ENCODE results near the gene NELFB.
A peak's percentile ranks its signal among the peaks of the same experiment; 100 is the strongest.
"Not testable (repeated sequence)": the region's sequence is repeated elsewhere in the genome, so short reads cannot be mapped to it uniquely, and the experiment has no call there.

Gene NELFB

DNA sequence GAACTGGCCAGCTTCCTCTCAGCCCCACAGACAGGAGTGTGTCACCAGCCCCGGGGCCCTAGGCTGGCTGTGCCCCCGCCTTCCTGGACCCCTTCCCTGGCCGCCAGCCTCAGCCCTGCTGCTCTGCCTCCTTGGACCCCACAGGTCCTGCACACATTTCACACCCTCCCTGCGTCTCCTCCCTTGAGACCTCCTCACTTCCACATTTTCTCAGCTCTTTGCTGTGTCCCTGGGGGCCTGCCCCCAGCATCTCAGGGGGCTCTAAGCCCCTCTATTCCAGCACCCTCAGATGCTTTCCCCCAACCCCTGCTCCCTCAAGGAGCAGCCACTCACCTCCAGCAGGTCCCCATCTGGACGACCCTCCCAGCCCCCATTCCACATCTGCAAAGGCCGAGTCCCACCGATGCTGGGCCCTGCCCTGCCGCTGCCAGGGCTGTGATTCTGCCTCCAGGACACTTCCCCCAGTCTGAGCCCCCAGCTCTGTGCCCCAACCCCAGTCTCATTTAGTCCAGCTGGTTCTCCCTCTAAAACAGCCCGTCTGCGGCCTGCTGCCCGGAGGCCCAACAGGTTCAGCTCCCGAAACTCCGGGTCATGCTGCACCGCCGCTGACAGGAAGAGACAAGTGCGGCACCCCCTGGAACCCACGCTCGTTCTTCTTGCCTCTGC lies 20.2 kb upstream of the NELFB start:
- no peak for DNase-seq (ENCODE audit: low read depth, low spot score)

DNA sequence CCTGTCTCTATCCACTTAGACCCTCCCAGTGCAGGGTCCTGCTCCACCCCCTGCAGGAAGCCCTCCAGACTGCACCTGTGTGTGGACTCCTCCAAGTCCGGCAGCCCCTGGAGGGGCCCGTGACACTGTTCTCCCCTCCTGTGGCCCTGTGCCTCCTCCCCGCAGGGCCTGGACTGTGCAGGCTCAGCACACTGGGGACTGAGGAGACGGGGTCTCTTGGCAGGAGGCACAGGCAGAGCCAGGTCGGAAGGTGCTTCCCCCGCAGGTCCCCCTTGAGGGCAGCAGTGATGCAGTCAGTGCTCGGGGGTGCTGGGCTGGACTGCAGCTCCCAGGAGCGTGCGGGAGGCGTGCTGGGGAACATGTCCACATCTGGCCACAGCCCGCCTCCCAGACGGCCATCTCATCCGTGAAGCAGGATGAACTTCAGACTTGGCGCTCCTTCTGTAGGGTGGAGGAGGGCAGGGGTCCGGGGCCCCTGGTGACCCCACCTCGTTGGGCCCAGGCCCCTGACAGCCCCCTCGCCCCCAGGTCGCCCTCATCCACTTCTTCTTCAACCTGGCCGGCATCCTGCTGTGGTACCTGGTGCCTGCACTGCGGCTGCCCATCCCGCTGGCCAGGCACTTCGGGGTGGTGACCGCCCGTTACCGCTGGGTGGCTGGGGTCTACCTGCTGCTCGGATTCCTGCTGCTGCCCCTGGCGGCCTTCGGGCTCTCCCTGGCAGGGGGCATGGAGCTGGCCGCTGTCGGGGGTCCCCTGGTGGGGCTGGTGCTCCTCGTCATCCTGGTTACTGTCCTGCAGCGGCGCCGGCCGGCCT lies 19.5 kb upstream of the NELFB start:
- DNase-seq (ENCODE audit: low read depth, low spot score) = no peak

DNA sequence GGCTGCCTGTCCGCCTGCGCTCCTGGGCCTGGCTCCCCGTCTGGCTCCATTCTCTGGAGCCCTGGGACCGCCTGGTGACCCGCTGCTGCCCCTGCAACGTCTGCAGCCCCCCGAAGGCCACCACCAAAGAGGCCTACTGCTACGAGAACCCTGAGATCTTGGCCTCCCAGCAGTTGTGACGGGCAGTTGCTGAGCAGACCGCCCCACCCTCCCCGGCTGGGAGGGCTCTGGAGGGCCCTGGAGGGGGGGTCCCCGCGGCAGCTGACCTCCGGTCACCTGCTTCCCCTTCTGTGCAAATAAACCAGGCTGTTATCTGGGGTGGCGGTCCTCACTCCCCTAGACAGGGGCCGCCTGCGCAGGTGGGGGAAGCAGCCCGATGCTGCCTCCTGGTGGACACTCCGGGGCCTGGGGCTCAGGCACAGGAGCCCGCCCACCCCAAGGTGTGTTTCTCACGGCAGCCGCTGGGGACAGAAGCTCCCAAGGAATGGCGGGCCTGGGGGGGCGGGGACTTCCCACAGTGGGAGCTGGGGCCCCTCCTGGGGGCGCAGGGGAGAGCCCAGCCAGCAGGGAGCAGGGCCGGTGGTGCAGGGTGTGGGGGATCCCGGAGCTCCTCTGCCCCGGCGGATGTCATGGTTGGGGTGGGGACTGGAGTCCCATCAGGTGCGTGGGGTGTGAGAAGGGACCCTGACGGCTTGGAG lies 18.7 kb upstream of the NELFB start:
- peak; percentile 91 for DNase-seq (ENCODE audit: low read depth, low spot score)

DNA sequence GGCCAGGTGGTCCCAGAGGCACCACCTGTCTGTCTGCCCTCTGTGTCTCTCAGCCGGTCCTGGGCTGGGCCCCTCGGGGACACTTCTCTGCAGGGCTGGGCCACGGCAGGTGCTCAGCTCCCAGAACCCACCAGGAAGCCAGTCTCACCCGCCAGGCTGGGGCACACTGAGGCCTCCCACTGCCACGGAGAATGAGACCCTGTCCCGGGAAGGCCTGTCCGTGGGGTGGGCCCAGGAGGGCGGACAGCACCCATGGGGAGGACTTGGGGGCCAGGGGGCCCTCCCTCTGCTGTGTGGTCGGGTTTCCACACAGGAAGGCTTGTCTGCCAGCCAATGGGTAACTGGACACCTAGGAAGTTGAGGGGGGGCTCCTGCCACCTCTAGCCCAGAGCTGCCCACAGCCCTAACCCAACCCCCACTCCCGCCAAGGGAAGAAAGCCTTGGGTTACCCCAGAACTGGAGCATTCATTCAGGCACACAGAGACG lies 18.1 kb upstream of the NELFB start:
- no peak for DNase-seq (ENCODE audit: low read depth, low spot score)

- no peak for DNase-seq (ENCODE audit: low read depth, low spot score)
Observed at GRCh38 chr9:137237759-137238726, 17.1 kb upstream of the NELFB start.

- DNase-seq (ENCODE audit: low read depth, low spot score) = not testable (repeated sequence)
Observed at GRCh38 chr9:137239541-137240200, 15.5 kb upstream of the NELFB start.

- peak; percentile 46 for DNase-seq (ENCODE audit: low read depth, low spot score)
Observed at GRCh38 chr9:137240318-137240840, 14.7 kb upstream of the NELFB start.

DNA sequence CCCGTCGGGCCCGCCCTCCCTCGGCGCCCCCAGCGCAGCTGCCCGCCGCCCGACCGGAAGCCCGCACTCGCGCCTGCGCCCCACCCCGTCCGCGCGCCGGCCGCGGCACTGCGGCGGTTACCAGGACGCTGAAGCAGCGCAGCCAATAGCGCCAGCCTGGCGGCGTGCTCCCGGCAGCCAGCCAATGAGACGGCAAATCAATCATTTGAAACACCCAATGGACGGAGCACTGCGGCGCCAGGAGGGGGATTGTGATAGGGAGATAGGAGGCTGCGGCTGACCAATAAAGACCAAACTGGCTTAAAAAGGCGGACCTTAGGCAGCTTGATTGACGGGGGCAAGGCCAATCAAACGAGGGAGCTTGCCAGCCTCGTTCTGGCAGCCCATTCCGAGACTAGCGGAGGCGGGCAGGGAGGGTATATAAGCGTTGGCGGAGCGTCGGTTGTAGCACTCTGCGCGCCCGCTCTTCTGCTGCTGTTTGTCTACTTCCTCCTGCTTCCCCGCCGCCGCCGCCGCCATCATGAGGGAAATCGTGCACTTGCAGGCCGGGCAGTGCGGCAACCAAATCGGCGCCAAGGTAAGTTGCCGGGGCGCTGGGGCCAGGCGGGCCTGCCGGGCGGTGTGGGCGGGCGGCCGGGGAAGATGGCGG lies 14.2 kb upstream of the NELFB start, which contains the start of gene TUBB4B:
TSS of gene TUBB4B (plus strand) at position 447 of the 649 bp plus-strand sequence. CDS start at position 521, 74 bp downstream.
- peak; percentile 90 for DNase-seq (ENCODE audit: low read depth, low spot score)

DNA sequence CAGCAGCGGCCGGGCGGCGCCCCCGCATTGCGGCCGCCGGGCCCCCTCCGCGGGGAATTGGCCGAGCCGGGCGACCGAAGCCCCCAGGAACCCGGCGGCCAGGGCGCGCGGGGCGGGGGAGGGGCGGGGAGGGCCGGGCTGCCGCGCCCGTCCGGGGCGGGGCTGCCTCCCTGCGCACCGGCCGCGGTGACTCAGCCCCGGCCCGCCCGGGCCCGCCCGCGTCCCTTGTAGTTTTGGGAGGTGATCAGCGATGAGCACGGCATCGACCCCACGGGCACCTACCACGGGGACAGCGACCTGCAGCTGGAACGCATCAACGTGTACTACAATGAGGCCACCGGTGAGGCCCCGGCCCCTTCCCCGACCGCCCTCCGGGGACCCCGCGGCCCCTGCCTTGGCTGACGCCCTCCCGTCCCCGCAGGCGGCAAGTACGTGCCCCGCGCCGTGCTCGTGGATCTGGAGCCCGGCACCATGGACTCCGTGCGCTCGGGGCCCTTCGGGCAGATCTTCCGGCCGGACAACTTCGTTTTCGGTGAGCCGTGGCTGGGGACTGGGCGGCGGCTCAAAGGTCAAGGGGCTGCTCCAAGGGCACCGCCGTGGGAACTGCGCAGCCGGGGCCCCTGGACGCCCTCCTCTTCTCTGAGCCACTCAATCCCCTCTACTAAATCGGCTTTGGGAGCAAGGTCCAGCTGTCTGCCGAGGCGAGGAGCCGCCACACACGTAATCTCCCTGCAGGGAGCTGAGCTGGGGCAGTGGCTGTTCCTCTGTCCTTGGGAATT lies 13.4 kb upstream of the NELFB start:
- peak; percentile 42 for DNase-seq (ENCODE audit: low read depth, low spot score)

DNA sequence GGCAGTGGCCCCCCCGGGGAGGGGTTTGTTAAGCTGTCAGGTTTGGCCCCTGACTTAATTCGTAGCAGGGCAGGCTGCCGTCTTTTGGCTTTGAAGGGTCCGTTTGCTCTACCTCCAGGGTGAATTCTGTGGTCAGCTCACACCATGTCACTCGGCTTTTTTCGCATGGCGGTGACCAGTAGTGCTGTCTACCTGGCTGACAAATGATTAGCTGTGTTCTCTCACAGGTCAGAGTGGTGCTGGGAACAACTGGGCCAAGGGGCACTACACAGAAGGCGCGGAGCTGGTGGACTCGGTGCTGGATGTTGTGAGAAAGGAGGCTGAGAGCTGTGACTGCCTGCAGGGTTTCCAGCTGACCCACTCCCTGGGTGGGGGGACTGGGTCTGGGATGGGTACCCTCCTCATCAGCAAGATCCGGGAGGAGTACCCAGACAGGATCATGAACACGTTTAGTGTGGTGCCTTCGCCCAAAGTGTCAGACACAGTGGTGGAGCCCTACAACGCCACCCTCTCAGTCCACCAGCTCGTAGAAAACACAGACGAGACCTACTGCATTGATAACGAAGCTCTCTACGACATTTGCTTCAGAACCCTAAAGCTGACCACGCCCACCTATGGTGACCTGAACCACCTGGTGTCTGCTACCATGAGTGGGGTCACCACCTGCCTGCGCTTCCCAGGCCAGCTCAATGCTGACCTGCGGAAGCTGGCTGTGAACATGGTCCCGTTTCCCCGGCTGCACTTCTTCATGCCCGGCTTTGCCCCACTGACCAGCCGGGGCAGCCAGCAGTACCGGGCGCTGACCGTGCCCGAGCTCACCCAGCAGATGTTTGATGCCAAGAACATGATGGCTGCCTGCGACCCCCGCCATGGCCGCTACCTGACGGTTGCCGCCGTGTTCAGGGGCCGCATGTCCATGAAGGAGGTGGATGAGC lies 12.6 kb upstream of the NELFB start:
- DNase-seq (ENCODE audit: low read depth, low spot score) = no peak

DNA sequence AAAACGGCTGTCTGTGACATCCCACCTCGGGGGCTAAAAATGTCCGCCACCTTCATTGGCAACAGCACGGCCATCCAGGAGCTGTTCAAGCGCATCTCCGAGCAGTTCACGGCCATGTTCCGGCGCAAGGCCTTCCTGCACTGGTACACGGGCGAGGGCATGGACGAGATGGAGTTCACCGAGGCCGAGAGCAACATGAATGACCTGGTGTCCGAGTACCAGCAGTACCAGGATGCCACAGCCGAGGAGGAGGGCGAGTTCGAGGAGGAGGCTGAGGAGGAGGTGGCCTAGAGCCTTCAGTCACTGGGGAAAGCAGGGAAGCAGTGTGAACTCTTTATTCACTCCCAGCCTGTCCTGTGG lies 11.9 kb upstream of the NELFB start:
- not testable (repeated sequence) for DNase-seq (ENCODE audit: low read depth, low spot score)

GRCh38 chr9:137243626-137244485 lies 11.3 kb upstream of the NELFB start:
- DNase-seq (ENCODE audit: low read depth, low spot score) = no peak

GRCh38 chr9:137244486-137245449 lies 10.4 kb upstream of the NELFB start:
- DNase-seq (ENCODE audit: low read depth, low spot score) = no peak

DNA sequence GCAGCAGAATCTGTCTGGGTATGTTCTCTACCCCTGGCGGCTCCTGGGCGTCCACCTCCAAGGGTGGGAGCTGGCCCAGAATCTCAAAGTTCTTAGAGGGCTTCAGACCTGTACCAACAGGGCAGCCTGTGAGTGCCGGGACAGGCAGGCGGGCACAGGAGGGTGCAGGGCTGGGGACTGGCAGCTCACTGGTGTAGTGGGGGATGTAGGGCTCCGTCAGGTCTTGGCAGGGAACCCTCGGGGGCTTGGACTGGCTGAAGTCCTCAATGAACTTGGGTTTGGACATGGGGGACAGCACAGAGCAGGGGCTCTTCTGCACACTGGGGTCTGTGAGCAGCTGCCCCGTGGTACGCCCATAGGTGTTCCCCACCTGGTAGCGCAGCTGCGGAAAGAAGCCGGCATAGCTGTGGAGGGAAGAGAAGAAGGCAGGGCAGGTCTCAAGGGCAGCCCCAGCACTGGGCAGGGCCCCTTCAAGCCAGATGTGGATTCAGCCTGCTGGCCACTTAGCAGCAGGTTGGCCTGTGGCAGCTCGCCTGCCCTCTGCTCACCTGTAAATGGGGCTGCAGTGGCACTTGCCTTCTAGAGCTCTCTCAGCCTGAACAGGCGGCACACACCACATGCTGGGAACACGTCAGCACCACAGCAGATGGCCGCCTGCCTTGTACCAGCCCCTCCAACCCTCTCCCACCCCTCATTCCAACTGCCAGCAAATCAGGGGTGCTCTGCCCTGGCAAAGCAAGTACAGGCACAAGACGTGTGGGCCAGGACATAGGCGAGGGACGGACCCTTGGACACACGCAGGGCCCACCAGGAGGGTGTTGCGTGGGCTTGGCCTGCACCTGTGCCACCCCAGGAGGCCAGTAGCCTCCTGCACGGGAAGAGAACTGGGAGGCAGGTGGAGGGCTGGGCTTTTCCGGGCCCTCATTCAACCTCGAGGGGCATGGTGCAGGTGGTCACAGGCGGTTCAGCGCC lies 9.4 kb upstream of the NELFB start:
- no peak for DNase-seq (ENCODE audit: low read depth, low spot score)

Data from activated naive CD8-positive, alpha-beta T cell treated with anti-CD3 and anti-CD28 coated beads, Interleukin-2, amount 50 U/mL, for 16 hours (primary cell).